GM12873 (cell line): ENCODE measurements around the gene ADAM11.

Source experiments
- TF ChIP-seq, protein P1 (sequence below): IDR thresholded peaks from 2 replicates; pipeline ENCODE4 v1.5.1; 2012; ENCODE audit warnings: low read depth, mild to moderate bottlenecking, moderate library complexity, low read length, control low read depth; ENCODE audit not compliant: insufficient read depth; ENCODE audit errors: missing control alignments

Gene ADAM11

DNA sequence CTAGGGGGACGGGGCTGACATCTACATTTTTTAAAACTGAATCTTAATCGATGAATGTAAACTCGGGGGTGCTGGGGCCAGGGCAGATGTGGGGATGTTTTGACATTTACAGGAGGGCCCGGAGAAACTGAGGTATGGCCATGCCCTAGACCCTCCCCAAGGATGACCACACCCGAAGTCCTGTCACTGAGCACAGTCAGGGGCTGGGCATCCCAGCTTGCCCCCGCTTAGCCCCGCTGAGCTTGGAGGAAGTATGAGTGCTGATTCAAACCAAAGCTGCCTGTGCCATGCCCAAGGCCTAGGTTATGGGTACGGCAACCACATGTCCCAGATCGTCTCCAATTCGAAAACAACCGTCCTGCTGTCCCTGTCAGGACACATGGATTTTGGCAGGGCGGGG lies 21.4 kb downstream of the ADAM11 start:
- TF ChIP-seq, protein P1, sequence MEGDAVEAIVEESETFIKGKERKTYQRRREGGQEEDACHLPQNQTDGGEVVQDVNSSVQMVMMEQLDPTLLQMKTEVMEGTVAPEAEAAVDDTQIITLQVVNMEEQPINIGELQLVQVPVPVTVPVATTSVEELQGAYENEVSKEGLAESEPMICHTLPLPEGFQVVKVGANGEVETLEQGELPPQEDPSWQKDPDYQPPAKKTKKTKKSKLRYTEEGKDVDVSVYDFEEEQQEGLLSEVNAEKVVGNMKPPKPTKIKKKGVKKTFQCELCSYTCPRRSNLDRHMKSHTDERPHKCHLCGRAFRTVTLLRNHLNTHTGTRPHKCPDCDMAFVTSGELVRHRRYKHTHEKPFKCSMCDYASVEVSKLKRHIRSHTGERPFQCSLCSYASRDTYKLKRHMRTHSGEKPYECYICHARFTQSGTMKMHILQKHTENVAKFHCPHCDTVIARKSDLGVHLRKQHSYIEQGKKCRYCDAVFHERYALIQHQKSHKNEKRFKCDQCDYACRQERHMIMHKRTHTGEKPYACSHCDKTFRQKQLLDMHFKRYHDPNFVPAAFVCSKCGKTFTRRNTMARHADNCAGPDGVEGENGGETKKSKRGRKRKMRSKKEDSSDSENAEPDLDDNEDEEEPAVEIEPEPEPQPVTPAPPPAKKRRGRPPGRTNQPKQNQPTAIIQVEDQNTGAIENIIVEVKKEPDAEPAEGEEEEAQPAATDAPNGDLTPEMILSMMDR, result no peak

DNA sequence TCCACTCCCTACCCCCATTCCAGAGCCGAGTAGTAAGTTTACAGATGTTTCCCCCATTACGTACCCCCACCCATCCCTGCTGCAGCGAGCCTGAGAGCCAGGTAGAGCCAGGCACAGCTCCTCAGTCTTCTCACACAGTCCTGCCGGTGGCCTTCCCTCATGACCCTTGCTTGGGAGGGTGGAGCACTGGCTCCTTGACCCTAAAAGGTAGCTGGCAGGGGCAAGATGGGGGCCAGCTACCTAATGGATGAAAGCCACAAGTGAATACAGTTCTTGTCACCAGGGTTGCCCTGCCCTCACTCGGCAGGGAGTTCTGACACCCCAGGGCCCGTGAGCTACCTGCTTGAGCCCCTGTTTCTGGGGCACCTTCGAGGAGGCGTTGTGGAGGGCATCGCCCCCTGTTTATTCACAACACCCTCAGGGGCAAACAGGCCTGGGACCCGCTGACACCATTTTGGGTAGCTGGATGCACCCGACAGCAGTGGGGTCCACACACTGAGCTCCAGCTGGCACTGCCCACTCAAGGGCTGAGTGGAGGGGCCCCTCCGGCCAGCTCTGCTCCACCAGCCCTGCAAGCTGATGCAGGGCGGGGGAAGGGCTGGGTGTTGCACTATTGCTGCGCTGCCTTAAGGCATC lies 22.2 kb downstream of the ADAM11 start:
- TF ChIP-seq, protein P1, result no peak

DNA sequence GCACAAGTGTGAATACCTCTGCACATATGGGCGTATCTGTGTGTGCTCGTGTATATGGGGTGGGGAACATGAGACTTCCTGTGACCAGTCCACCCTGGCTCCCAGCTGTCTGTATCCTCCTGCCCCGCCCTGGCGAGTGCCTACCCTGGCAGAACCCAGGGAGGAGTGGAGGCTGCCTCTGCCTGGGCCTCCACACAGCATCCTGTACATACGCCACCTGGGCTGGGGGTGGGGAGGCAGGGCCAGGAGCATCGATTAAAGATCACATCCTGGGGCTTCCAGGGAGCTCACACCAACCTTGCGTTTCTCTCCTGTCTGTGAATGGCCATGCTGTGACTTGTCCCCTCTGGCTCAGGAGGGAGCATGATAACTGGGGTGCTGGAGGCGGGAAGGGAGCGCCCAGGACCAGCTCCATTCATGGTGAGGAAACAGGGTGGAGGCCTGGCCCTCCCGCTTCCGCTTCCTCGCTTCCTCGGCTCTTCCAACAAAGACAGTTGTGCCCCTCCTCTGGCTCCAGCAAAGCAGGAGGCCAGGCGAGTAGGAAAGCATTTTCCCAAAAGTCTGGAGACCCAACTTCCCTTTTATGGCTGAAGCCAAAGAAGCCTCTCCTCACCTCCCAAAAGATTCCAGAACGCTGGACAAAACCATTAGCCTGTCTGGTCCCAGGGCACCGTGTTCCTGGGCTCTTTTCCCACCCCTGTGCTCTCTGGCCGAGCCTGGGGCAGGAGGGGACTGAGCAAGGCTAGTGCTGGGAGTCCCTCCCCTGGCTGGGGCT lies 22.9 kb downstream of the ADAM11 start:
- TF ChIP-seq, protein P1, result no peak

GRCh38 chr17:44782326-44782850 lies 23.6 kb downstream of the ADAM11 start:
- TF ChIP-seq, protein P1, result no peak

DNA sequence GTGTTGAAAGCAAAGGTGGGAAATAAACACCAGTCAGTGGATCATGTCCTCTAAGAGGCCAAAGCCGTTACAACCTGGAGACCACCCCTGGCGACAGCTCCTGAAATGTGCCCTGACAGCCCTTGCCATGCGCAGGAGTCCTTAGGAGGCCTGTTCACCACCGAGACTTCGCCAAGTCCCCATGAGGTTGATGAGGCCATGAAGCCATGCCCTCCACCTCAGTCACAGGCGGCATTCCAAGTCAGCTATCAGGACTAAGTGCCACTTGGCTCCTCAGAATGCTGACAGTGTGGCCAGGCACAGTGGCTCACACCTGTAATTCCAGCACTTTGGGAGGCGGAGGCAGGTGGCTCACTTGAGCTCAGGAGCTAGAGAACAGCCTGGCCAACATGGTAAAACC lies 27.1 kb downstream of the ADAM11 start:
- TF ChIP-seq, protein P1, result no peak

- TF ChIP-seq, protein P1, result no peak
These were observed 27.8 kb downstream of the ADAM11 start for GRCh38 chr17:44786551-44787081.

DNA sequence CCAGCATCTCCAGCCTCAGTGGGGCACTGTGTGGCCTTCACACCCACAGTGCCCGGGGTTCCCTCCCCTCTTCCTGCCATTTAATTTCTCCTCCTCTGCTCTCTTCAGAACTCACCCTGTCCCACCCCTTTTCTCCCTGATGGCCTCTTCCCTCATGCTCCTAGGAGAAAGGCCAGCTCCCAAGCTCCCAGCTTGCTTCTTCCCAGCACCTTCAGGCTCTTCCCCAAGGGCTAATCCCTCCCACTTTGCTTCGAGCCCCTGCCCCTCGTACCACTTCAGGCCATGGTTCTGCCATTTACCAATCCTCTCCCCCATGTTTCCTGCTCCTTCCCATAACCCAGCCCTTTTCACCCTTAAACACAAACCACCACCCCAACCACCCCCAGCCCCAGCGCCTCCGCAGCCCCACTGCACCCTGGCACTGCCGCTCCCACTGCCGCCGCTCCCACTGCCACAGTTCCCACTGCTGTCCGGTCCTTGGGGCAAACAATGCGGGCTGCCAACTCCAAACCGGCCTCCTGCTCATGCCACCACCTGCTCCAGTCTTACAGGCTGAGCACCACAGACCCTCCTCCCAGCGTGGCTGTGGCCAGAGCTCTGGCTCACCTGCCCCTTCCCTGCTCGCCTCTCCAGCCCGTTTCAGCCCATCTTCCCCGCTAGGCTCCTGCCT lies 28.6 kb downstream of the ADAM11 start:
- TF ChIP-seq, protein P1, result no peak
